Stimulated activated CD4-positive, alpha-beta T cell treated with anti-CD3 and anti-CD28 coated beads, TNF-alpha, amount 100 ng/mL, for 24 hours (primary cell): ENCODE data around the gene EXOC4.

Source experiments
- DNase-seq, 3 experiments: peaks; one replicate each; pipeline ENCODE4 v3.0.0-alpha.2; 2020; ENCODE audit warnings: low read depth in 3 of 3

The EXOC4 gene

GRCh38 chr7:133364959-133365690 is 112.2 kb downstream of the EXOC4 start:
- no peak for DNase-seq

GRCh38 chr7:133365917-133366316 is 113.0 kb downstream of the EXOC4 start:
- DNase-seq = no peak

GRCh38 chr7:133367561-133367960 is 114.7 kb downstream of the EXOC4 start:
- no peak for DNase-seq

- DNase-seq = no peak
Measured at GRCh38 chr7:133369130-133369529, 116.3 kb downstream of the EXOC4 start.

GRCh38 chr7:133371616-133372015 is 118.7 kb downstream of the EXOC4 start:
- no peak for DNase-seq

GRCh38 chr7:133372337-133372736 is 119.5 kb downstream of the EXOC4 start:
- no peak for DNase-seq

GRCh38 chr7:133376514-133376913 is 123.6 kb downstream of the EXOC4 start:
- DNase-seq = no peak

- DNase-seq = no peak
Measured at GRCh38 chr7:133381965-133382364, 129.1 kb downstream of the EXOC4 start.

GRCh38 chr7:133382775-133383559 is 130.1 kb downstream of the EXOC4 start:
- DNase-seq = no peak

- no peak for DNase-seq
Measured at GRCh38 chr7:133386205-133386604, 133.3 kb downstream of the EXOC4 start.

- no peak for DNase-seq
Measured at GRCh38 chr7:133389727-133390126, 136.8 kb downstream of the EXOC4 start.

- DNase-seq = no peak
Measured at GRCh38 chr7:133391206-133391605, 138.3 kb downstream of the EXOC4 start.

GRCh38 chr7:133394369-133394768 is 141.5 kb downstream of the EXOC4 start:
- no peak for DNase-seq

- DNase-seq = no peak
Measured at GRCh38 chr7:133395551-133395950, 142.7 kb downstream of the EXOC4 start.

- no peak for DNase-seq
Measured at GRCh38 chr7:133398506-133398905, 145.6 kb downstream of the EXOC4 start.

GRCh38 chr7:133401225-133401624 is 148.3 kb downstream of the EXOC4 start:
- DNase-seq = no peak

- no peak for DNase-seq
Measured at GRCh38 chr7:133408212-133408611, 155.3 kb downstream of the EXOC4 start.

GRCh38 chr7:133409421-133409820 is 156.5 kb downstream of the EXOC4 start:
- DNase-seq = no peak

GRCh38 chr7:133409966-133410365 is 157.1 kb downstream of the EXOC4 start:
- DNase-seq = no peak

- no peak for DNase-seq
Measured at GRCh38 chr7:133411395-133411794, 158.5 kb downstream of the EXOC4 start.

GRCh38 chr7:133412942-133413341 is 160.1 kb downstream of the EXOC4 start:
- DNase-seq = no peak

- DNase-seq = no peak
Measured at GRCh38 chr7:133419041-133419440, 166.2 kb downstream of the EXOC4 start.

GRCh38 chr7:133423618-133424017 is 170.7 kb downstream of the EXOC4 start:
- no peak for DNase-seq
